Measurements from ENCODE around the gene TEX264. TPM values are rescaled to one million over a fixed set of nuclear protein-coding genes. Genes with fewer than 3 reads are reported as not detected.

TEX264 gene
- polyA plus RNA-seq, 3 donors, result 58.3 to 108 (median 80.8) TPM

DNA sequence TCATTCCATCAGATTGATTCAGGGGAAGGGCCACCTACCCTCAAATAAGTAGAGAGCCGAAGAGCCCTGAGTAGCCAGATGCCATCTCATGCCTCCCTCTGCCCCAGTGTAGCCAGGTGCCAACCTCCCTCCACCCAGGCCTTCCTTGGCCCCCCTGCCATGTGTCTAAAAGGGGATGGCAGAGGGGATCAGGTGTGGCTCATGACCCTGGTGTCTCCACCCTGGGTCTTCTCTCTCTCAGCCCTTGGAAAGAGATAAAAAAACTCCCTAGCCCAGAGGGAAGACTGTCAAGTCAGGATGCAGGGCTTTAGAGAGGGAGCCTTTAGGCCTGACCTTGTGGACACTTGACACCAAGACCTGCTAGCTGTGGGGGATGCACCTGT, 41.0 kb downstream of the TEX264 start:
- H3K9ac ChIP-seq (ENCODE audit: insufficient read depth, low read length, poor library complexity, severe bottlenecking), result no peak overlapping the region
- no CpG with 5 or more reads among the region's 1 CpG for WGBS (ENCODE audit: insufficient coverage)
- intact Hi-C loops (cut with micrococcal nuclease), result no loop called here
- no peaks in the 10 kb centered on the region for H4K20me1 ChIP-seq (ENCODE audit: insufficient read depth, low read length)
- DNase-seq, result no peak
- no peak overlapping the region for H2AFZ ChIP-seq (ENCODE audit: insufficient read depth, low read depth, low read length, poor library complexity, severe bottlenecking)
- H3K4me3 ChIP-seq (replicated peaks in 1 of 3; ENCODE audit: low read depth in 2 of 3, low read length in 3 of 3), result no peak overlapping the region
- peaks cover 0 to 6% of the 10 kb centered on the region in 2 donors for H3K27me3 ChIP-seq (ENCODE audit: control insufficient read depth in 2 of 2, insufficient read depth in 2 of 2, low read length in 2 of 2)
- H3K9me3 Mint-ChIP-seq, result peaks cover 0 to 7% (median 0%) of the 10 kb centered on the region in 7 donors
- H3K4me2 ChIP-seq (replicated peaks; ENCODE audit: extremely low read depth, low read length, poor library complexity, severe bottlenecking), result no peak overlapping the region
- peak overlapping the region in 1 of 7 donors; percentile 20 for H3K27ac Mint-ChIP-seq
- TF ChIP-seq, protein P1, sequence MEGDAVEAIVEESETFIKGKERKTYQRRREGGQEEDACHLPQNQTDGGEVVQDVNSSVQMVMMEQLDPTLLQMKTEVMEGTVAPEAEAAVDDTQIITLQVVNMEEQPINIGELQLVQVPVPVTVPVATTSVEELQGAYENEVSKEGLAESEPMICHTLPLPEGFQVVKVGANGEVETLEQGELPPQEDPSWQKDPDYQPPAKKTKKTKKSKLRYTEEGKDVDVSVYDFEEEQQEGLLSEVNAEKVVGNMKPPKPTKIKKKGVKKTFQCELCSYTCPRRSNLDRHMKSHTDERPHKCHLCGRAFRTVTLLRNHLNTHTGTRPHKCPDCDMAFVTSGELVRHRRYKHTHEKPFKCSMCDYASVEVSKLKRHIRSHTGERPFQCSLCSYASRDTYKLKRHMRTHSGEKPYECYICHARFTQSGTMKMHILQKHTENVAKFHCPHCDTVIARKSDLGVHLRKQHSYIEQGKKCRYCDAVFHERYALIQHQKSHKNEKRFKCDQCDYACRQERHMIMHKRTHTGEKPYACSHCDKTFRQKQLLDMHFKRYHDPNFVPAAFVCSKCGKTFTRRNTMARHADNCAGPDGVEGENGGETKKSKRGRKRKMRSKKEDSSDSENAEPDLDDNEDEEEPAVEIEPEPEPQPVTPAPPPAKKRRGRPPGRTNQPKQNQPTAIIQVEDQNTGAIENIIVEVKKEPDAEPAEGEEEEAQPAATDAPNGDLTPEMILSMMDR (IDR thresholded peaks at IDR 0.05), result no peak
- H3K79me2 ChIP-seq (ENCODE audit: insufficient read depth, low read length), result no peaks in the 10 kb centered on the region
- H3K27ac ChIP-seq (ENCODE audit: low read depth in 1 of 2, low read length in 2 of 2), result no peak overlapping the region
- H3K9me3 ChIP-seq (replicated peaks in 1 of 2; ENCODE audit: control insufficient read depth in 1 of 2, insufficient read depth in 1 of 2, low read length in 2 of 2), result no peaks in the 10 kb centered on the region
- no peaks in the 10 kb centered on the region for H3K4me1 Mint-ChIP-seq
- H3K4me3 Mint-ChIP-seq, result no peak overlapping the region
- H3K4me1 ChIP-seq (ENCODE audit: control insufficient read depth in 1 of 2, insufficient read depth in 2 of 2, low read length in 2 of 2), result no peaks in the 10 kb centered on the region
- peaks cover 2 to 3% of the 10 kb centered on the region in 2 donors for H3K36me3 Mint-ChIP-seq
- H3K36me3 ChIP-seq (replicated peaks in 1 of 2; ENCODE audit: control insufficient read depth in 1 of 2, insufficient read depth in 2 of 2, low read length in 2 of 2), result no peaks in the 10 kb centered on the region
- H3K27me3 Mint-ChIP-seq (ENCODE audit: low read depth in 3 of 3), result peaks cover 8 to 9% (median 8%) of the 10 kb centered on the region in 3 donors

DNA sequence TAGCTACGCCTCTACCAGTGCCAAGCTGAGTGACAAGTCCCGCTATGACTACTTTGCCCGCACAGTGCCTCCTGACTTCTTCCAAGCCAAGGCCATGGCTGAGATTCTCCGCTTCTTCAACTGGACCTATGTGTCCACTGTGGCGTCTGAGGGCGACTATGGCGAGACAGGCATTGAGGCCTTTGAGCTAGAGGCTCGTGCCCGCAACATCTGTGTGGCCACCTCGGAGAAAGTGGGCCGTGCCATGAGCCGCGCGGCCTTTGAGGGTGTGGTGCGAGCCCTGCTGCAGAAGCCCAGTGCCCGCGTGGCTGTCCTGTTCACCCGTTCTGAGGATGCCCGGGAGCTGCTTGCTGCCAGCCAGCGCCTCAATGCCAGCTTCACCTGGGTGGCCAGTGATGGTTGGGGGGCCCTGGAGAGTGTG, 41.5 kb downstream of the TEX264 start:
- H4K20me1 ChIP-seq (ENCODE audit: insufficient read depth, low read length), result no peaks in the 10 kb centered on the region
- TF ChIP-seq, protein P1 (IDR thresholded peaks at IDR 0.05), result no peak
- DNase-seq, result no peak
- H3K4me1 Mint-ChIP-seq, result no peaks in the 10 kb centered on the region
- peaks cover 0 to 3% (median 0%) of the 10 kb centered on the region in 7 donors for H3K9me3 Mint-ChIP-seq
- H3K4me2 ChIP-seq (replicated peaks; ENCODE audit: extremely low read depth, low read length, poor library complexity, severe bottlenecking), result no peak overlapping the region
- H3K9ac ChIP-seq (ENCODE audit: insufficient read depth, low read length, poor library complexity, severe bottlenecking), result no peak overlapping the region
- H3K27me3 Mint-ChIP-seq (ENCODE audit: low read depth in 3 of 3), result peaks cover 4 to 9% (median 6%) of the 10 kb centered on the region in 3 donors
- intact Hi-C loops (cut with micrococcal nuclease), result no loop called here
- 98% methylated on average over 17 of the region's 20 CpGs for WGBS (ENCODE audit: insufficient coverage)
- no peaks in the 10 kb centered on the region for H3K4me1 ChIP-seq (ENCODE audit: control insufficient read depth in 1 of 2, insufficient read depth in 2 of 2, low read length in 2 of 2)
- no peaks in the 10 kb centered on the region for H3K9me3 ChIP-seq (replicated peaks in 1 of 2; ENCODE audit: control insufficient read depth in 1 of 2, insufficient read depth in 1 of 2, low read length in 2 of 2)
- H3K4me3 Mint-ChIP-seq, result no peak overlapping the region
- no peaks in the 10 kb centered on the region for H3K79me2 ChIP-seq (ENCODE audit: insufficient read depth, low read length)
- no peak overlapping the region for H3K27ac Mint-ChIP-seq
- H3K36me3 ChIP-seq (replicated peaks in 1 of 2; ENCODE audit: control insufficient read depth in 1 of 2, insufficient read depth in 2 of 2, low read length in 2 of 2), result no peaks in the 10 kb centered on the region
- H2AFZ ChIP-seq (ENCODE audit: insufficient read depth, low read depth, low read length, poor library complexity, severe bottlenecking), result no peak overlapping the region
- no peak overlapping the region for H3K27ac ChIP-seq (ENCODE audit: low read depth in 1 of 2, low read length in 2 of 2)
- H3K27me3 ChIP-seq (ENCODE audit: control insufficient read depth in 2 of 2, insufficient read depth in 2 of 2, low read length in 2 of 2), result peaks cover 0 to under 1% of the 10 kb centered on the region in 2 donors
- H3K4me3 ChIP-seq (replicated peaks in 1 of 3; ENCODE audit: low read depth in 2 of 3, low read length in 3 of 3), result no peak overlapping the region
- peaks cover 0 to 2% of the 10 kb centered on the region in 2 donors for H3K36me3 Mint-ChIP-seq
